GM19438 (cell line): Measurements from ENCODE around the gene GALNT2.

ENCODE experiments used
- ATAC-seq: cut with Tn5 transposase; IDR thresholded peaks from one replicate; pipeline ENCODE4 v1.9.1; 2021; ENCODE audit warnings: low read depth; ENCODE audit not compliant: unreplicated experiment

GALNT2 gene

GRCh38 chr1:230265200-230266115, 198.4 kb downstream of the GALNT2 start:
- ATAC-seq: no peak

- ATAC-seq: no peak
Observed at GRCh38 chr1:230266456-230266855, 199.4 kb downstream of the GALNT2 start.

- ATAC-seq: no peak
Observed at GRCh38 chr1:230267338-230268065, 200.5 kb downstream of the GALNT2 start.

- no peak for ATAC-seq
Observed at GRCh38 chr1:230268371-230269170, 201.5 kb downstream of the GALNT2 start.

- peak; percentile 6 for ATAC-seq
Observed at GRCh38 chr1:230270185-230270558, 203.1 kb downstream of the GALNT2 start.

GRCh38 chr1:230270559-230271281, 203.7 kb downstream of the GALNT2 start:
- ATAC-seq: peak; percentile 69

GRCh38 chr1:230271300-230272035, 204.4 kb downstream of the GALNT2 start:
- ATAC-seq: no peak

GRCh38 chr1:230272557-230272956, 205.5 kb downstream of the GALNT2 start:
- no peak for ATAC-seq

- ATAC-seq: no peak
Observed at GRCh38 chr1:230273141-230273710, 206.2 kb downstream of the GALNT2 start.

- ATAC-seq: no peak
Observed at GRCh38 chr1:230274254-230274653, 207.2 kb downstream of the GALNT2 start.

- no peak for ATAC-seq
Observed at GRCh38 chr1:230276401-230276800, 209.4 kb downstream of the GALNT2 start.

- no peak for ATAC-seq
Observed at GRCh38 chr1:230277201-230278025, 210.4 kb downstream of the GALNT2 start.

- ATAC-seq: no peak
Observed at GRCh38 chr1:230278376-230278775, 211.3 kb downstream of the GALNT2 start.

GRCh38 chr1:230278871-230279582, 212.0 kb downstream of the GALNT2 start:
- no peak for ATAC-seq

- no peak for ATAC-seq
Observed at GRCh38 chr1:230279583-230279945, 212.5 kb downstream of the GALNT2 start.

GRCh38 chr1:230280054-230280795, 213.2 kb downstream of the GALNT2 start:
- no peak for ATAC-seq

GRCh38 chr1:230280906-230281413, 213.9 kb downstream of the GALNT2 start:
- ATAC-seq: no peak
